Osteoblast (primary cell): ENCODE results near the gene GABRB2. TPM values are rescaled to one million over a fixed set of nuclear protein-coding genes. Genes with fewer than 3 reads are reported as not detected.

ENCODE experiments used
- DNase-seq: peaks from one replicate; pipeline ENCODE4 v3.0.0; 2011; ENCODE audit warnings: low spot score, mixed read lengths; ENCODE audit not compliant: insufficient read length; ENCODE audit errors: missing footprints
- H2AFZ ChIP-seq: 2 replicates; pipeline ENCODE4 v1.6.0; 2011; ENCODE audit warnings: mild to moderate bottlenecking, low read length
- H3K27ac ChIP-seq: 2 replicates; pipeline ENCODE4 v1.5.1; 2011; ENCODE audit warnings: mild to moderate bottlenecking, low read depth, low read length, moderate library complexity
- H3K27me3 ChIP-seq: 2 replicates; pipeline ENCODE4 v1.6.0; 2012; ENCODE audit warnings: mild to moderate bottlenecking, control low read depth, inconsistent platforms, low read length, moderate library complexity; ENCODE audit not compliant: insufficient read depth
- H3K36me3 ChIP-seq: 2 replicates; pipeline ENCODE4 v1.5.1; 2011; ENCODE audit warnings: mild to moderate bottlenecking, low read length, control low read depth, moderate library complexity; ENCODE audit not compliant: insufficient read depth
- H3K4me1 ChIP-seq: 2 replicates; pipeline ENCODE4 v1.5.1; 2011; ENCODE audit warnings: mild to moderate bottlenecking, low read length, control low read depth, moderate library complexity; ENCODE audit not compliant: insufficient read depth
- H3K4me2 ChIP-seq: 2 replicates; pipeline ENCODE4 v1.6.0; 2011; ENCODE audit warnings: mild to moderate bottlenecking, low read length; ENCODE audit not compliant: insufficient read depth
- H3K4me3 ChIP-seq: fragments of 200-600 bp; sonication (generic); 3 replicates; pipeline ENCODE4 v1.5.1; 2012; ENCODE audit warnings: mild to moderate bottlenecking, low read length, inconsistent platforms; ENCODE audit not compliant: insufficient read depth
- H3K79me2 ChIP-seq: 2 replicates; pipeline ENCODE4 v1.6.0; 2012; ENCODE audit warnings: mild to moderate bottlenecking, low read length, control low read depth, inconsistent platforms; ENCODE audit not compliant: insufficient read depth
- H3K9me3 ChIP-seq: 2 replicates; pipeline ENCODE4 v1.5.1; 2011; ENCODE audit warnings: low read depth, low read length, control low read depth
- H4K20me1 ChIP-seq: 2 replicates; pipeline ENCODE4 v1.6.0; 2012; ENCODE audit warnings: mild to moderate bottlenecking, low read length, control low read depth; ENCODE audit not compliant: insufficient read depth
- total RNA-seq: library from RNA; depleted of rRNA; stranded (reverse); fragments of >200 nt; gene quantifications from 2 replicates; pipeline ENCODE4 v1.2.3, GENCODE V29; 2012
- TF ChIP-seq, protein P1 (sequence below): IDR thresholded peaks from 2 replicates; pipeline ENCODE4 v1.5.1; 2011; ENCODE audit warnings: mild to moderate bottlenecking, low read depth, low read length, moderate library complexity; ENCODE audit errors: extremely low read depth

Gene GABRB2
- total RNA-seq = 0.59 and 0.72 TPM in 2 replicates

DNA sequence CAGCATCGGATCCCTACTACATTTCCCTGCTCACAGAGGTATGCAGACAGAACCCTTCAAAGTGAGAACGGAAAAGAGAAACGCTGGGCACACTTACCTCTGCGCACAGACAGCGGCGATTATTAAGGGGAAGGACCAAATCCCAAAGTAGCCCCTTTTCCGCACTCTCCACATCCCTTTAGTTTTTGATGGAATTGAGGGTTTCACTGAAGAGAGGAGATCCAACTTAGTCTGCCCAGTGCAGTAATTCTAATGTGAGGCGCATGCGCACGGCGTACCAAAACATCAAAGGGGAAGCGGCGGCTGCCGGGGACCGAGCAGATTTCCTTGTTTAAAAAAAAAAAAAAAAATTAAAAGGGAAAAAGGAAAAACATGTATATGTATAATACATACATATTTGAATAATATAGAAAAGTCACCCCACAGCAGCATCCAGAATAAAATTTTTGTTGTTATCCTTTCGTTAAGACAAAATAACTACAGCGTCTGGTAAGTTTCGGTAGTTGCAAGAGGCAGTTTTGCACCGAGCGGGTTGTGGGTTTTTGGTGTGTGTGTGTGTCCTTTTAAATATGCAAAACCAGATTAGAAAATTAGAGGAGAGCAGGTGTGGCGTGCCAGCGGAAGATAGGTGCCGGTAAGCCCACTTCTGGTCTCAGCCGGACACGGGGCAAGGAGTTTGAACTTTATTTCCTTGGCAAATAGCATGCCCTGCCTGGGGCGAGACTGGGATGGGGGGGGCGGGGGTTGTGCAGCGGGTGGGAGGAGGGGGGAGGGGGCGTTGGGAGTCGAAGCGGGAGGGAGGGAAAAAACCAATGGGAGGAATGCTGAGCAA lies at the start of gene GABRB2:
Gene GABRB2 (minus strand): TSS at position 256 of the 832 bp plus-strand sequence. CDS start 82 bp downstream, at position 174.
- Histone ChIP-seq H3K79me2 (no peaks in the 10 kb centered on the region), H3K9me3 (no peaks in the 10 kb centered on the region), H2AFZ (peak within 1 kb of the TSS; percentile 73), H4K20me1 (no peaks in the 10 kb centered on the region), H3K27me3 (peaks cover 27% of the 10 kb centered on the region), H3K4me3 (peak within 1 kb of the TSS; percentile 58), H3K36me3 (no peaks in the 10 kb centered on the region), H3K4me1 (no peaks in the 10 kb centered on the region), H3K4me2 (peak within 1 kb of the TSS; percentile 83), H3K27ac (no peak within 1 kb of the TSS)
- TF ChIP-seq, protein P1, sequence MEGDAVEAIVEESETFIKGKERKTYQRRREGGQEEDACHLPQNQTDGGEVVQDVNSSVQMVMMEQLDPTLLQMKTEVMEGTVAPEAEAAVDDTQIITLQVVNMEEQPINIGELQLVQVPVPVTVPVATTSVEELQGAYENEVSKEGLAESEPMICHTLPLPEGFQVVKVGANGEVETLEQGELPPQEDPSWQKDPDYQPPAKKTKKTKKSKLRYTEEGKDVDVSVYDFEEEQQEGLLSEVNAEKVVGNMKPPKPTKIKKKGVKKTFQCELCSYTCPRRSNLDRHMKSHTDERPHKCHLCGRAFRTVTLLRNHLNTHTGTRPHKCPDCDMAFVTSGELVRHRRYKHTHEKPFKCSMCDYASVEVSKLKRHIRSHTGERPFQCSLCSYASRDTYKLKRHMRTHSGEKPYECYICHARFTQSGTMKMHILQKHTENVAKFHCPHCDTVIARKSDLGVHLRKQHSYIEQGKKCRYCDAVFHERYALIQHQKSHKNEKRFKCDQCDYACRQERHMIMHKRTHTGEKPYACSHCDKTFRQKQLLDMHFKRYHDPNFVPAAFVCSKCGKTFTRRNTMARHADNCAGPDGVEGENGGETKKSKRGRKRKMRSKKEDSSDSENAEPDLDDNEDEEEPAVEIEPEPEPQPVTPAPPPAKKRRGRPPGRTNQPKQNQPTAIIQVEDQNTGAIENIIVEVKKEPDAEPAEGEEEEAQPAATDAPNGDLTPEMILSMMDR = no peak
- peak; percentile 91 for DNase-seq

DNA sequence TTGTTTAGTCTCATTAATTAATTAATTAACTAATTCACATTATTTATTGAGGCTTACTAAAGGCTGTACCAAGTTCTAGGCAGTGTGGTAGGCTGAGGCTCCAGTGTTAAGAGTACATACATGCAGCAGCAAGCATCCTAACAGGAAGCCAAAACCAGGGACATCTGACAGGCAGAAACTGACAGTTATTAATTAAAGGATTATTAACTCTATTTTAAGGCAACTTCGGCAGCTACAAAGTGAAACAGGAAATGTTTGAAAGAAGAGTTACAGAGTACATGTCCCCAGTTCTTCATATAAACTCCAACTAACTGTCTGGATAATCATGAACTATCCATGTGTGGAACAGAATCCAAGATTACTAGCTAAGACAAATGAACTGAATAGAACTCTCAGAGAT lies 39.3 kb upstream of the GABRB2 start:
- H2AFZ ChIP-seq = no peak overlapping the region
- no peak overlapping the region for H3K4me3 ChIP-seq
- H3K4me2 ChIP-seq = no peak overlapping the region
- no peaks in the 10 kb centered on the region for H3K9me3 ChIP-seq
- DNase-seq = peak; percentile 5
- no peaks in the 10 kb centered on the region for H3K27me3 ChIP-seq
- H3K4me1 ChIP-seq = no peaks in the 10 kb centered on the region
- H4K20me1 ChIP-seq = no peaks in the 10 kb centered on the region
- H3K27ac ChIP-seq = no peak overlapping the region
- no peaks in the 10 kb centered on the region for H3K79me2 ChIP-seq
- H3K36me3 ChIP-seq = no peaks in the 10 kb centered on the region
- TF ChIP-seq, protein P1 = no peak

- Histone ChIP-seq H3K9me3 (no peaks in the 10 kb centered on the region), H3K4me1 (no peaks in the 10 kb centered on the region), H3K4me2 (no peak overlapping the region), H3K79me2 (no peaks in the 10 kb centered on the region), H3K27ac (no peak overlapping the region), H2AFZ (no peak overlapping the region), H3K27me3 (no peaks in the 10 kb centered on the region), H4K20me1 (no peaks in the 10 kb centered on the region), H3K36me3 (no peaks in the 10 kb centered on the region), H3K4me3 (no peak overlapping the region)
- DNase-seq = no peak
- TF ChIP-seq, protein P1 = no peak
Measured at GRCh38 chr5:161580621-161581020, 34.1 kb upstream of the GABRB2 start.

- Histone ChIP-seq H3K9me3 (no peaks in the 10 kb centered on the region), H2AFZ (no peak overlapping the region), H3K27ac (no peak overlapping the region), H3K79me2 (no peaks in the 10 kb centered on the region), H3K4me1 (no peaks in the 10 kb centered on the region), H3K27me3 (no peaks in the 10 kb centered on the region), H3K36me3 (no peaks in the 10 kb centered on the region), H3K4me2 (no peak overlapping the region), H3K4me3 (no peak overlapping the region), H4K20me1 (no peaks in the 10 kb centered on the region)
- TF ChIP-seq, protein P1 = no peak
- no peak for DNase-seq
Measured at GRCh38 chr5:161572914-161573313, 26.4 kb upstream of the GABRB2 start.
